ENCODE data around the gene DNHD1. TPM values are rescaled to one million over a fixed set of nuclear protein-coding genes. Genes with fewer than 3 reads are reported as not detected.

DNHD1 gene
- total RNA-seq, 1 donor from 2014 or later: 2.3 TPM

- Histone ChIP-seq H3K4me1 (no peaks in the 10 kb centered on the region), H3K27me3 (no peaks in the 10 kb centered on the region), H3K9me3 (no peaks in the 10 kb centered on the region), H3K4me3 (no peak overlapping the region), H3K36me3 (peaks cover 24 to 58% of the 10 kb centered on the region in 2 donors), H3K27ac (no peak overlapping the region)
- no peak for DNase-seq (ENCODE audit: low spot score in 2 of 2)
- intact Hi-C loops (cut with DNase I): no loop called here
- no peak for TF ChIP-seq CTCF (IDR thresholded peaks at IDR 0.05)
Measured at GRCh38 chr11:6488821-6489220, 8.3 kb upstream of the DNHD1 start.

- no peak overlapping the region for H3K4me3 ChIP-seq
- H3K9me3 ChIP-seq: no peaks in the 10 kb centered on the region
- H3K36me3 ChIP-seq: peaks cover 24 to 58% of the 10 kb centered on the region in 2 donors
- no peaks in the 10 kb centered on the region for H3K27me3 ChIP-seq
- H3K27ac ChIP-seq: no peak overlapping the region
- DNase-seq (ENCODE audit: low spot score in 2 of 2): no peak
- H3K4me1 ChIP-seq: no peaks in the 10 kb centered on the region
- no peak for TF ChIP-seq CTCF (IDR thresholded peaks at IDR 0.05)
- intact Hi-C loops (cut with DNase I): no loop called here
Measured at GRCh38 chr11:6489306-6489705, 7.8 kb upstream of the DNHD1 start.

DNA sequence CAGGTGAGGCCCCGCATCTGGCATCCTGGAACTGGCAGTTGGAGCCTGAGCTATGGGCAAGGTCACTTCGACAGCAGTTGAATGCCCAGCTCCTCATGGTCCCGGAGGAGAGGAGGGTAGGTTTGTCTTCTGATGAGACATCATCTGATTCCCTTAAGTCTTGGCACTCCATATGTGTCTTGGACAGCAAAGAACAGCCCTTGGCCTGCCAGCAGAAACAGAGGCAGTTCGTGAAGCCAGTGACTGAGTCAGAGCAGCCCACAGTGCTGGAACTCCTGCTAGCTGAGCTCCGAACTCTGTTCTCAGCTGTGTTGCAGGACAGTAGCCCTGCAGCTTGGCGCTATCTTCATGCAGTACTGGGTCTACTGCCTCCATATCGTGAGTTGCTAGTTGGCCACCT, 1.0 kb downstream of the DNHD1 start:
- H3K9me3 ChIP-seq: no peaks in the 10 kb centered on the region
- peak overlapping the region; percentile 3 to 61 for H3K27ac ChIP-seq
- H3K27me3 ChIP-seq: no peaks in the 10 kb centered on the region
- DNase-seq (ENCODE audit: low spot score in 2 of 2): no peak
- peaks cover 0 to 14% of the 10 kb centered on the region in 2 donors for H3K36me3 ChIP-seq
- intact Hi-C loops (cut with DNase I): no loop called here
- peak overlapping the region in 1 of 2 donors; percentile 41 for H3K4me3 ChIP-seq
- H3K4me1 ChIP-seq: peaks cover 3 to 6% of the 10 kb centered on the region in 2 donors
- TF ChIP-seq CTCF (IDR thresholded peaks at IDR 0.05): no peak

DNA sequence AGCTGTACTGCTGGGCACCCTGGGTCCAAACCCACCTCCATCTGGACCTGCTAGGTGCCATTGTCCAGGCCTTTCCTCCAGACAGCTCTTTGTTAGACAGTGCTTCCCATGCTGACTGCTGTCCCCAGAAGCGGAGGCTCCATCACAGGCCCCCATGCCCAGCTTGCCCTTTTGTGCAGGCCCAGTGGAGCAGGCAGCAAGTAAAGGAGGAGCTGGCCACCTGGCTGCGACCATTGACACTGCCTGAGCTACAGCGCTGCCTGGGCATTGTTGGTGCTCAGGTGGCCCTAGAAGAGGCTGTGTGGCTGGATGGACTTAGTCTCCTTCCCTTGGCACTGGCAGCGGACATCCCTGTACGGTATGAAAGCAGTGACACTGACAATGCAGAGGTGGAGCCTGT, 1.5 kb downstream of the DNHD1 start:
- Histone ChIP-seq H3K4me3 (no peak overlapping the region), H3K9me3 (no peaks in the 10 kb centered on the region), H3K27me3 (no peaks in the 10 kb centered on the region), H3K27ac (peak overlapping the region; percentile 3 to 61), H3K4me1 (peaks cover 3 to 6% of the 10 kb centered on the region in 2 donors), H3K36me3 (peaks cover 0 to 14% of the 10 kb centered on the region in 2 donors)
- intact Hi-C loops (cut with DNase I): no loop called here
- no peak for DNase-seq (ENCODE audit: low spot score in 2 of 2)
- no peak for TF ChIP-seq CTCF (IDR thresholded peaks at IDR 0.05)

GRCh38 chr11:6502382-6502781, 5.3 kb downstream of the DNHD1 start:
- DNase-seq (ENCODE audit: low spot score in 2 of 2): no peak
- Histone ChIP-seq H3K27ac (no peak overlapping the region), H3K36me3 (peaks cover 0 to 19% of the 10 kb centered on the region in 2 donors), H3K9me3 (no peaks in the 10 kb centered on the region), H3K27me3 (no peaks in the 10 kb centered on the region), H3K4me1 (peaks cover 3 to 6% of the 10 kb centered on the region in 2 donors), H3K4me3 (no peak overlapping the region)
- TF ChIP-seq CTCF (IDR thresholded peaks at IDR 0.05): no peak
- intact Hi-C loops (cut with DNase I): no loop called here

DNA sequence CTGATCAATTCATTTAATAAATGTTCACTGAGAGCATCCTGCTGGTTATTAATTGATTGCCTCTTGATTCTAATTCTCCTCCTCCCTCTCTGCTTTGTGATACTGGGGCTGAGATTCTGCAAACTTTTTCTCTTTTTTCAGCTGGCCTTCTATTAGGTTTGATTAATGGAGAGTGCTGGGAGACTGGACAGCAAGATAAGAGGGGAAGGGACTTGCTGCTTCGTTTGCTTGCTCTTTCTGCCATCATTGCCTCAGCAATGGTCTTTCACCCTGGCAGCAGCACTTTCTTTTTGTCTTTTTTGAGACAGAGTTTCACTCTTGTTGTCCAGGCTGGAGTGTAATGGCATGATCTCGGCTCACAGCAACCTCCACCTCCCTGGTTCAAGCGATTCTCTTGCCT, 7.1 kb downstream of the DNHD1 start:
- H3K4me1 ChIP-seq: no peaks in the 10 kb centered on the region

More for the DNA sequence above, 7.1 kb downstream of the DNHD1 start:
- intact Hi-C loops (cut with DNase I): loop anchor here (2.0 kb wide), 2 partner anchors 61 to 125 kb away; no protein-coding TSS in a partner anchor
- TF ChIP-seq CTCF (IDR thresholded peaks at IDR 0.05): no peak
- Histone ChIP-seq H3K27ac (no peak overlapping the region), H3K9me3 (no peaks in the 10 kb centered on the region), H3K36me3 (peaks cover 0 to 19% of the 10 kb centered on the region in 2 donors), H3K4me3 (no peak overlapping the region), H3K27me3 (no peaks in the 10 kb centered on the region)
- no peak for DNase-seq (ENCODE audit: low spot score in 2 of 2)

Measured in ascending aorta (tissue), 2 donors.